HG03159 (cell line): Measurements from ENCODE around the gene TET2.

Experiments used
- ATAC-seq: cut with Tn5 transposase; IDR thresholded peaks from one replicate; pipeline ENCODE4 v1.9.1; 2021; ENCODE audit warnings: mild to moderate bottlenecking, moderate library complexity; ENCODE audit not compliant: unreplicated experiment

TET2 gene

DNA sequence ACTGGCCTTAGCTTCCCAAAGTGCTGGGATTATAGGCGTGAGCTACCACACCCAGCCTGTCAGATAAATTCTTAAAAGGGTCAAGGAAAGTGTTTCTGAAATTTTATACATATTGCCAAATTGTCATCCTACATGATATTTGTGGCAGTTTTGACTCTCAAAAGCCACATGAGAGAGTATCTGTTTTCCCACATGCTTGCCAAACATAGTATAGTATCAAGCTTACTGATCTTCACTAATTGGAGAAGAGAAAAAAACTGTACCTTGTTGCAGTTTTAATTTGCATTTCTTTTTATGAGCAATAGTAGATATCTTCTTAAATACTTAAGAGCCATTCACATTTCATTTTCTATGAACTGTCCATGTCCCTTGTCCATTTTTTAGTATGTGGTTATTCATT is 83.6 kb downstream of the TET2 start:
- ATAC-seq, result no peak

DNA sequence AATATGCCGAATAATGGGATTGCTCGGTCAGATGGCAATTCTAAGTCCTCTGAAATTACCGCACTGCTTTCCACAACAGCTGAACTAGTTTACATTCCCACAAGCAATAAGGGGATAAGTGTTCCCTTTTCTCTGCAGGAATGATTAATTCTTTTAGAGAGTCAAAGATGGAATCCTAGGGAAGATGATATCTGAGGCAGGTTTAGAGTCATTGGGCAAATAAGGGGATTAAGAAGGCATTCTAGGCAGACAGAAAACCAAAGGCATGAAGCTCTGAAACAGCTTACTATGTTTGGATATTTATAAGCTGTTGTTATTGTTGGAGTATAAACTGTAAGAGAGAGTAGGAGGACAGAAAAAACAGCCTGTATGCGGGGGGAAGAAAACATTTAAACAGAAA is 85.7 kb downstream of the TET2 start:
- ATAC-seq, result no peak

DNA sequence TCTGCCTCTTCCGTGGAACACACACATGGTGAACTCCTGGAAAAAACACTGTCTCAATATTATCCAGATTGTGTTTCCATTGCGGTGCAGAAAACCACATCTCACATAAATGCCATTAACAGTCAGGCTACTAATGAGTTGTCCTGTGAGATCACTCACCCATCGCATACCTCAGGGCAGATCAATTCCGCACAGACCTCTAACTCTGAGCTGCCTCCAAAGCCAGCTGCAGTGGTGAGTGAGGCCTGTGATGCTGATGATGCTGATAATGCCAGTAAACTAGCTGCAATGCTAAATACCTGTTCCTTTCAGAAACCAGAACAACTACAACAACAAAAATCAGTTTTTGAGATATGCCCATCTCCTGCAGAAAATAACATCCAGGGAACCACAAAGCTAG is 87.9 kb downstream of the TET2 start:
- no peak for ATAC-seq

DNA sequence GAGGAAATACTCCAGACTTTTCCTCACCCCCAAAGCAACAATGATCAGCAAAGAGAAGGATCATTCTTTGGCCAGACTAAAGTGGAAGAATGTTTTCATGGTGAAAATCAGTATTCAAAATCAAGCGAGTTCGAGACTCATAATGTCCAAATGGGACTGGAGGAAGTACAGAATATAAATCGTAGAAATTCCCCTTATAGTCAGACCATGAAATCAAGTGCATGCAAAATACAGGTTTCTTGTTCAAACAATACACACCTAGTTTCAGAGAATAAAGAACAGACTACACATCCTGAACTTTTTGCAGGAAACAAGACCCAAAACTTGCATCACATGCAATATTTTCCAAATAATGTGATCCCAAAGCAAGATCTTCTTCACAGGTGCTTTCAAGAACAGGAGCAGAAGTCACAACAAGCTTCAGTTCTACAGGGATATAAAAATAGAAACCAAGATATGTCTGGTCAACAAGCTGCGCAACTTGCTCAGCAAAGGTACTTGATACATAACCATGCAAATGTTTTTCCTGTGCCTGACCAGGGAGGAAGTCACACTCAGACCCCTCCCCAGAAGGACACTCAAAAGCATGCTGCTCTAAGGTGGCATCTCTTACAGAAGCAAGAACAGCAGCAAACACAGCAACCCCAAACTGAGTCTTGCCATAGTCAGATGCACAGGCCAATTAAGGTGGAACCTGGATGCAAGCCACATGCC is 89.7 kb downstream of the TET2 start:
- ATAC-seq, result peak; percentile 85

DNA sequence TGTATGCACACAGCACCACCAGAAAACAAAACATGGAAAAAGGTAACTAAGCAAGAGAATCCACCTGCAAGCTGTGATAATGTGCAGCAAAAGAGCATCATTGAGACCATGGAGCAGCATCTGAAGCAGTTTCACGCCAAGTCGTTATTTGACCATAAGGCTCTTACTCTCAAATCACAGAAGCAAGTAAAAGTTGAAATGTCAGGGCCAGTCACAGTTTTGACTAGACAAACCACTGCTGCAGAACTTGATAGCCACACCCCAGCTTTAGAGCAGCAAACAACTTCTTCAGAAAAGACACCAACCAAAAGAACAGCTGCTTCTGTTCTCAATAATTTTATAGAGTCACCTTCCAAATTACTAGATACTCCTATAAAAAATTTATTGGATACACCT is 90.2 kb downstream of the TET2 start:
- peak; percentile 7 for ATAC-seq

DNA sequence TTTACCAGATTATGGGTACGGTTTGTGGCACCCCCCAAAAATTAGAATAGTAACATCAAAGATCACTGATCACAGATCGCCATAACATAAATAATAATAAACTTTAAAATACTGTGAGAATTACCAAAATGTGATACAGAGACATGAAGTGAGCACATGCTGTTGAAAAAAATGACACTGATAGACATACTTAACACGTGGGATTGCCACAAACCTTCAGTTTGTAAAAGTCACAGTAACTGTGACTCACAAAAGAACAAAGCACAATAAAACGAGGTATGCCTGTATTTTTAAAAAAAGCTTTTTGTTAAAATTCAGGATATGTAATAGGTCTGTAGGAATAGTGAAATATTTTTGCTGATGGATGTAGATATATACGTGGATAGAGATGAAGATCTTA is 93.4 kb downstream of the TET2 start:
- ATAC-seq, result no peak

DNA sequence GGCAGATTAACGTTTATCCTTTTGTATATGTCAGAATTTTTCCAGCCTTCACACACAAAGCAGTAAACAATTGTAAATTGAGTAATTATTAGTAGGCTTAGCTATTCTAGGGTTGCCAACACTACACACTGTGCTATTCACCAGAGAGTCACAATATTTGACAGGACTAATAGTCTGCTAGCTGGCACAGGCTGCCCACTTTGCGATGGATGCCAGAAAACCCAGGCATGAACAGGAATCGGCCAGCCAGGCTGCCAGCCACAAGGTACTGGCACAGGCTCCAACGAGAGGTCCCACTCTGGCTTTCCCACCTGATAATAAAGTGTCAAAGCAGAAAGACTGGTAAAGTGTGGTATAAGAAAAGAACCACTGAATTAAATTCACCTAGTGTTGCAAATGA is 94.8 kb downstream of the TET2 start:
- no peak for ATAC-seq

DNA sequence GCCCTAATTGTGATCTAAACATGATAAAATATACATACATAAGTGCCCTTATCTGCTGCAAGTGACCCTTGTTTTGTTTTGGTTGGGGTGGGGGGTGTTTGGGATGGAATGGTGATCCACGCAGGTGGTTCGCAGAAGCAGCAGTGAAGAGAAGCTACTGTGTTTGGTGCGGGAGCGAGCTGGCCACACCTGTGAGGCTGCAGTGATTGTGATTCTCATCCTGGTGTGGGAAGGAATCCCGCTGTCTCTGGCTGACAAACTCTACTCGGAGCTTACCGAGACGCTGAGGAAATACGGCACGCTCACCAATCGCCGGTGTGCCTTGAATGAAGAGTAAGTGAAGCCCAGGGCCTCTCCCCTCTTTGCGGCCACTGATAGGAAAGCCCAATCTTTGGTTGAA is 96.8 kb downstream of the TET2 start:
- ATAC-seq, result no peak

DNA sequence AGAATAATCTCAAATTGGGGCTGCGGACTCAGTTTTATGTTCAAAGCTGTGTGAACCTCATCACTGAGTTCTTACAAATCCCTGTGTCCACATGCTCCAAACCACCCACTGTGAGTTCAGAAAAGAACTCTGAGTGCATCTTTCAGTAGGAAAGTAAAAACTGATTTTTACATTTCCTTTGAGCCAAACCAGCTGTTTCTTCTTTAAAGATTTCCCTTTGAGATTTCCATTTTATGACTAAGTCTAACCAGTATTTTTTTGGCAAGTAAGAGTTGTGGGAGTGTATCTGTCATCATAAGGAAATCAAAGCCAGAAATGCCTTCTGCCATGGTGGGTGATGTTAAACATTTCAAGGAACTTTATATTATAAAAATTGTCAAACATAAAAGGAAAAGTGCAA is 100.0 kb downstream of the TET2 start:
- no peak for ATAC-seq

DNA sequence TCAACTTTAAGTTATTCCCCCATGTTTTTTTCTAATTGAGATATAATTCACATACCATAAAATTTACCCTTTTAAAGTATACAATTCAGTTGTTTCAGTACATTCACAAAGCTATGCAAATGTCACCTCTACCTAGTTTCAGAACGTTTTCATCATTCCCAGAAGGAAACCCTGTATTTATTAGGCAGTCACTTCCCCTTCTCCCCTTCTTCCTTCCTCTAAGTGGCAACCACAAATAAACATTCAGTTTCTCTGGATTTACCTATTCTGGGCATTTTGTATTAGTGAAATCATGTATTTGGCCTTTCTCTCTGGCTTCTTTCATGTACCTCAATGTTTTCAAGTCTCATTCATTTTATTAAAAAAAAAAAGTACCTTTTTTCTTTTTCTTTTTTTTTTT is 101.9 kb downstream of the TET2 start:
- no peak for ATAC-seq

DNA sequence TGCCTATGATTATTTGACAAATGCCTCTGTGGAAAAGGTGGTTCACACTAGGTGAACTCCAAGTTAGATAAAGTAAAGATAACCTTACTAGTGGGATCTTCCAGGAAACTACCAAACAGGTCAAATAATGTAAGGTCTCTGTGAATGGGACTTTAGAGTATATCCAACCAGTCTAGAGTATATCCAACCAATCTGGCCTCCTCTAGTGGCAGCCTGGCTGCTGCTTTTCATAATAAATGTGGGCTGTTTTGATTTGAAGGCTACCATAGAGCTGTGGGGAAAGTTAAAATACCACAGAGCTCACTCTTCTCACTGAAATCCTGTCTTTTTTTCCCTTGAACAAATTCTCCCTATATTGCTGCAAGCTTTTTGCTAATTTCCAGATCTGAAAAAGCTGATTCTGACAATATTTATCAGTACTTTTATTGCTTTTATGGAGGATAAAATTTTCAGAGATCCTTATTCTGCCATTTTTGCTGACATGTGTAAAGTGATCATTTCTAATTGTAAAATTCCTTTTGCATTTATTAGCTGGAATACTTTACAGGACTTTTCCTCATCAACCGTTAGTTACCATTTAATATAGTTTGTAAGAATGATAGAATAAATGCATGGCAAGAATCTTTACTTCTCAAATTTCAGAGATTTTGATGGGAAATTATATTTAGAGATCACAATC is 111.3 kb downstream of the TET2 start:
- no peak for ATAC-seq

DNA sequence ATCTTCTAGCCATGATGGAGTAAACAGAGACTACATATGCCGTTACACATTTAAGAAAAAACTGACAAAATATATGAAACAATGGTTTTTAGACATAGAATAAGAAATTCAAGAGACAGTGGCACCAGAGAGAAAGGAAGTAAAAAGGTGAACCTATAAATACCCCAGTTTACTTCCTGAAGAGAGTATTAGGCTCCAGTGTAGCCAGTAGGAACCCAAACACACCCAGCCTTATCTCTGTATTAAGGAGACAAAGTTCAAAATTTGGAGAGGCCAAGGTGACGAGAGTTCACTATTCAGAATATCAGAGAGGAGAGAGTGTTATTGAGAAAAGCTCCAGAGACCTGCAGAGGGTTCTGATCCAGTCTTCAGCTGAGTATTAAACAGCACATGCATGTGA is 119.0 kb downstream of the TET2 start:
- no peak for ATAC-seq

DNA sequence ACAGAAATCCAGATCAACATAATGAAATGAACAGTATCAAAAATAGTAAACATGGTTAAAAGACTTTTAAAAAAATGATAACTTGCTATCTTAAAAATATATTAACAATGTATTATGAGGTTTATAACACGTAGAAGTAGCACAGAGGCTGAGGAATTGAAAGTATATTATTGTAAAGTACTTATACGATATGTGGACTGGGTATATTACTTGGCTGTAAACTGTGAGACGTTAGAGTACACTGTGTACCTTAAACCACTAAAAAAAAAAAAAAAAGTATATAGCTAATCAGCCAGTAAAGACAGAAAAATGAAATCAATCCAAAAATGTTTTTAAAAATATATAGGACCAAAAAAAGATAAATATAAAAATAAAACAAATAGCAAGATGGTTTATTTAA is 120.6 kb downstream of the TET2 start:
- no peak for ATAC-seq

DNA sequence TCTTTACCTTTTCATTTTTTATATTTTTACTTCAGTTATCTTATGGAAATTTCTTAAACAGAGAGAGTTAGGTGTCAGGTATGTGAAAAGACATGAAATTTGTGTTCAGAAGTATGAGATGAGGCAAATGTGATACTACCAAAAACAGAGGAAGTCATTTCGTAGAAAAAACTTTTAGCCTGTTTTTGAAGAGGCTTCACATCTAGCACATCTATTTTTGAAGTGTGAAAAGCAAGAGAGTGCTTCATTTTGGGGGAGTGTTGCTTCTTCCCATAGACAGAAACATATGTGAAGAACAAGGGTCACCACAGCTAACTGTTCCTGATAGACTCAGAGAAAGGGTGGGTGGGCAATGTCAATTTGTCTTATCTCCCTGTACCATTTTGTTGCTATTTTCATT is 125.3 kb downstream of the TET2 start:
- no peak for ATAC-seq

DNA sequence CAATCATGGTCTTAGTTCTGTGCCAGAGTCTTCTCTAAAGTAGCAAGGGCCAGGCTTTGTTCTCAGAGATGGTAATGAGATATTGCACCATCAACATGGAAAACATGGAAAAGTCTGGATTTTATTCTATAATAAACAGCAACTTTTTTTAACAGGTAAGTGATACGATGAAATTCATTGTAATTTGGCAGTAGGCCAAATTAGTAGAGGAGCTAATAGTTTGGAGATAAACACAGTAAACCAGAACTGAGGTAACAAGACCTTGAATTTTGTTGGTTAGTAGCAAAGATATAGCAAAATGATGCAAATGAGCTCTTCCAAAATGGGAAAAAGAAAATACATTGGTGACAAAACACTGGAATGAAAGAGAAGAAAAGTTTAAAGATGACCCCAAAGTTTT is 126.6 kb downstream of the TET2 start:
- no peak for ATAC-seq

DNA sequence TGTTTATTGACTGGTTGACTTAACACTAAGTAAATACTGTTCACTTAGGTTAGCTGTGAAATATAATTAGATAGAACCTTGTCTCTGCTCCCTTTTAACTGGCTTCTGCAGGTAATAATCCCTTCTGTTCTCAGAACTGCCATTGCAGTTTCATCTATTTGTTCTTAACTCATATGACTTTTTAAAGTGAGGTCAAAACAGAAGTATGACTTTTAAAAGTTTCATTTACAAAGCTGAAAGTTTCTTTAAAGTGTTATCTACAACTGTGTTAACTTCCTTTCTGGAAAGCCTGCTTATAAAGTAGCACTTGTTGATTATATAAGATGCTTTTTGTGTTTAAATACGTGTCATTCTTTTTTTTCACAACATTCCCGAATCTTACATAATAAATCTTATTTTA is 127.4 kb downstream of the TET2 start:
- ATAC-seq, result no peak

DNA sequence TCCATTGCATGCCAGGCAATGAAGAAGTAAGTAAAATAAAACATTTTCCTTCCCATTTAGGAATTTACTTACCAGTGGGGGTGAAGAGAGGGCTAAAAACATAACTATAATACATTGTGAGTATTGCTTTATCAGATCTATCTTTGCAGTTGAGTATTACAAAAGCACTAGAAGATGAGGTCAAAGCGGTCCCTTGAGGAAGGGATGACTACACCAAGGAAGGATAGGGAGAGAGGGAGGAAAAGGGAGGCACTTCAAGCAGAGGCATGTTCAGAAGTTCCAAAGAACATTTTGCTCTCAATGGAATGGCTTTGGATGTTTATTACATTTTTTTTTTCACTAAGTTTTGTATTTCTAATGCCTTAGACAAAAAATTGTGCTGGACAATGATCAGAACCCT is 127.8 kb downstream of the TET2 start:
- no peak for ATAC-seq

DNA sequence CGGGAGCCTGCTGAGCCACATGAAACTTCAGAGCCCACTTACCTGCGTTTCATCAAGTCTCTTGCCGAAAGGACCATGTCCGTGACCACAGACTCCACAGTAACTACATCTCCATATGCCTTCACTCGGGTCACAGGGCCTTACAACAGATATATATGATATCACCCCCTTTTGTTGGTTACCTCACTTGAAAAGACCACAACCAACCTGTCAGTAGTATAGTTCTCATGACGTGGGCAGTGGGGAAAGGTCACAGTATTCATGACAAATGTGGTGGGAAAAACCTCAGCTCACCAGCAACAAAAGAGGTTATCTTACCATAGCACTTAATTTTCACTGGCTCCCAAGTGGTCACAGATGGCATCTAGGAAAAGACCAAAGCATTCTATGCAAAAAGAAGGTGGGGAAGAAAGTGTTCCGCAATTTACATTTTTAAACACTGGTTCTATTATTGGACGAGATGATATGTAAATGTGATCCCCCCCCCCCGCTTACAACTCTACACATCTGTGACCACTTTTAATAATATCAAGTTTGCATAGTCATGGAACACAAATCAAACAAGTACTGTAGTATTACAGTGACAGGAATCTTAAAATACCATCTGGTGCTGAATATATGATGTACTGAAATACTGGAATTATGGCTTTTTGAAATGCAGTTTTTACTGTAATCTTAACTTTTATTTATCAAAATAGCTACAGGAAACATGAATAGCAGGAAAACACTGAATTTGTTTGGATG is 129.9 kb downstream of the TET2 start:
- no peak for ATAC-seq

DNA sequence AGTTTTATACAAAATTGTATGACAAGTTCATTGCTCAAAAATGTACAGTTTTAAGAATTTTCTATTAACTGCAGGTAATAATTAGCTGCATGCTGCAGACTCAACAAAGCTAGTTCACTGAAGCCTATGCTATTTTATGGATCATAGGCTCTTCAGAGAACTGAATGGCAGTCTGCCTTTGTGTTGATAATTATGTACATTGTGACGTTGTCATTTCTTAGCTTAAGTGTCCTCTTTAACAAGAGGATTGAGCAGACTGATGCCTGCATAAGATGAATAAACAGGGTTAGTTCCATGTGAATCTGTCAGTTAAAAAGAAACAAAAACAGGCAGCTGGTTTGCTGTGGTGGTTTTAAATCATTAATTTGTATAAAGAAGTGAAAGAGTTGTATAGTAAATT is 131.0 kb downstream of the TET2 start:
- ATAC-seq, result no peak

DNA sequence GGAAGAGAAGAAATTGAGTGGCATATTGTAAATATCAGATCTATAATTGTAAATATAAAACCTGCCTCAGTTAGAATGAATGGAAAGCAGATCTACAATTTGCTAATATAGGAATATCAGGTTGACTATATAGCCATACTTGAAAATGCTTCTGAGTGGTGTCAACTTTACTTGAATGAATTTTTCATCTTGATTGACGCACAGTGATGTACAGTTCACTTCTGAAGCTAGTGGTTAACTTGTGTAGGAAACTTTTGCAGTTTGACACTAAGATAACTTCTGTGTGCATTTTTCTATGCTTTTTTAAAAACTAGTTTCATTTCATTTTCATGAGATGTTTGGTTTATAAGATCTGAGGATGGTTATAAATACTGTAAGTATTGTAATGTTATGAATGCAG is 132.6 kb downstream of the TET2 start:
- ATAC-seq, result no peak

DNA sequence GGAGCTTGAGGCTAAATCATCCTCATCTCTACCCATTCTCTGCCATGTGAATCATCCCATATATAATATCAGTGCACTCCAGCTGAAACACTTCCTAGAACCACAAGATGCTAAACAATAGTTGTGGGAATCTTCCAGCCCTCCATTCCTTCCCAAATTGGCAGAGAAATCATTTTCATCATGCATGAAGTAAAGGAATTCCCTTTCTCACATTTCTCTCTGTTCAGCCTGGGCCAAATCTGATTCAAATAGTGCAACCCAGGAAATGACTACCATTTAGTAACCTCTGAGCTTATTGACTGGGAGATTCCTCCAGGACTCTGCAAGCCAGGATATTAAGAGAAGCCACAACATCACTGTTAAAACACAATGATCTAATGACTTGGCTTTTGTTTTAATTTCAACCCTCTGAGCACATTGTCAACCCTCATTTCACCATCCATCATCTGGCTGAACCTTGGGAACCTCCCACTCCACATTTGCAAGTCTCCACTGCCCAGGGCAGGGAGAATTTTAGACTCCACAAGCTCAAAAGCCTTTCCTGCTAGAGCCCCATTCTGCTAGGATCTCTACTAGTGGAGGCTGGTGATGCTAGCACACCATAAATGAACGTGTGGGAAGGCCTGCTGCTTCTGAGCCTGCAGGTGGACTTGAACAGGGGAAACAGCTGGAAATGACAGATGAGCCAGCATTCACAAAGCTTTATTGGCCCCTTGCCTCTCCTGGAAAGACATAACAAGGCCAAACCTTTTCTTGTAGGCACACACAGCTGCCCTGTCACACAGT is 133.9 kb downstream of the TET2 start:
- no peak for ATAC-seq

DNA sequence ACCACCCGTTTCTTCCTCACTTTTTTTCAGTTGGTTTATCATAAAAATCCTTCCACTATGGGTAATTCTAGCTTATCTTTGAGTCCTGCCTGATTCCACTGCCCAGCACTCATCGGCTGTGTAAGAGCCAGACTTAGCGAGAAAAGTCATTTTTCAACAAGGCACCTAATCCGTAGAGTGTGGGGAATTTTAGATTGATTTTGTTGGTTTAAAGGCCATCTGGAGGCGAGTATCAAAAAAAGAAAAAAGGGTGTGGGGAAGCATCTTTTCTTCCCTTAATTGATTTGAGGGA is 134.4 kb downstream of the TET2 start:
- ATAC-seq, result no peak
